HepG2 (cell line): ENCODE results near the gene EYA2. TPM values are rescaled to one million over a fixed set of nuclear protein-coding genes. Genes with fewer than 3 reads are reported as not detected.

Experiments used
- ARNTL ChIP-seq: sonication (generic); formaldehyde crosslinking; IDR thresholded peaks from 2 replicates; pipeline ENCODE4 v1.4.0; 2020; ENCODE audit warnings: mild to moderate bottlenecking, missing genetic modification reagents
- ASH2L ChIP-seq: fragments of 300-600, 200-600 bp; sonication (generic); IDR thresholded peaks from 2 replicates; pipeline ENCODE4 v1.7.0; 2017; ENCODE audit warnings: low read depth, mild to moderate bottlenecking, moderate library complexity, mixed read lengths, low read length; ENCODE audit not compliant: insufficient read length
- ATF3 ChIP-seq: sonication (generic); formaldehyde crosslinking; IDR thresholded peaks from 2 replicates; pipeline ENCODE4 v1.4.0; 2020; ENCODE audit warnings: missing genetic modification reagents
- CBX5 ChIP-seq: sonication (generic); formaldehyde crosslinking; IDR thresholded peaks from 2 replicates; pipeline ENCODE4 v1.4.0; 2020; ENCODE audit warnings: missing genetic modification reagents, borderline replicate concordance
- CC2D1A ChIP-seq: sonication (generic); formaldehyde crosslinking; IDR thresholded peaks from 2 replicates; pipeline ENCODE4 v1.8.1; 2023; ENCODE audit warnings: mild to moderate bottlenecking, missing genetic modification reagents
- HES4 ChIP-seq: sonication (generic); formaldehyde crosslinking; IDR thresholded peaks from 2 replicates; pipeline ENCODE4 v1.9.0; 2021; ENCODE audit warnings: mild to moderate bottlenecking, missing genetic modification reagents, borderline replicate concordance
- KDM5A ChIP-seq: fragments of 200-600 bp; sonication (generic); IDR thresholded peaks from 2 replicates; pipeline ENCODE4 v1.7.0; 2018; ENCODE audit warnings: antibody characterized with exemption, mild to moderate bottlenecking, low read length, borderline replicate concordance
- SALL1 ChIP-seq: sonication (generic); formaldehyde crosslinking; IDR thresholded peaks from 2 replicates; pipeline ENCODE4 v1.8.0; 2022; ENCODE audit warnings: mild to moderate bottlenecking, missing genetic modification reagents
- SAP130 ChIP-seq: IDR thresholded peaks from 2 replicates; pipeline ENCODE4 v1.6.1; 2016; ENCODE audit warnings: low read depth
- SNAPC5 ChIP-seq: sonication (generic); formaldehyde crosslinking; IDR thresholded peaks from 2 replicates; pipeline ENCODE4 v1.8.1; 2023; ENCODE audit warnings: mild to moderate bottlenecking, missing genetic modification reagents, borderline replicate concordance
- TBL1XR1 ChIP-seq: fragments of 150-350 bp; IDR thresholded peaks from 2 replicates; pipeline ENCODE4 v1.6.1; 2014; ENCODE audit warnings: borderline replicate concordance, low read length; ENCODE audit not compliant: partially characterized antibody
- TCF12 ChIP-seq, 2 experiments: fragments of 450-650 bp in 1 of 2; sonication (generic) in 1 of 2; formaldehyde crosslinking in 1 of 2; IDR thresholded peaks; 2 replicates each; pipeline versions ENCODE4 v1.6.1 to v1.8.0; 2017 to 2022; ENCODE audit warnings: antibody characterized with exemption in 1 of 2, mild to moderate bottlenecking in 1 of 2, missing genetic modification reagents in 1 of 2, moderate library complexity in 1 of 2
- ZNF318 ChIP-seq: sonication (generic); formaldehyde crosslinking; IDR thresholded peaks from 2 replicates; pipeline ENCODE4 v1.4.0; 2020; ENCODE audit warnings: mild to moderate bottlenecking, missing genetic modification reagents
- ZNF577 ChIP-seq: sonication (generic); formaldehyde crosslinking; IDR thresholded peaks from 2 replicates; pipeline ENCODE4 v1.4.0; 2020; ENCODE audit warnings: mild to moderate bottlenecking, low read depth, missing genetic modification reagents, borderline replicate concordance
- ZNF672 ChIP-seq: sonication (generic); formaldehyde crosslinking; IDR thresholded peaks from 2 replicates; pipeline ENCODE4 v1.8.1; 2022; ENCODE audit warnings: missing genetic modification reagents
- ZNF704 ChIP-seq: sonication (generic); formaldehyde crosslinking; IDR thresholded peaks from 2 replicates; pipeline ENCODE4 v1.8.1; 2023; ENCODE audit warnings: mild to moderate bottlenecking, inconsistent platforms, moderate library complexity, missing genetic modification reagents, borderline replicate concordance
- ZNF878 ChIP-seq: sonication (generic); formaldehyde crosslinking; IDR thresholded peaks from 2 replicates; pipeline ENCODE4 v1.8.1; 2023; ENCODE audit warnings: mild to moderate bottlenecking, missing genetic modification reagents, moderate library complexity
- polyA plus RNA-seq, 8 experiments: library from polyadenylated mRNA; depleted of rRNA in 3 of 8; stranded (reverse) in 7 of 8; unstranded in 1 of 8; fragments of >200 nt; fragmentation: Illumina TruSeq in 4 of 8; extraction: Trizol in 4 of 8; gene quantifications; 2 replicates each; pipeline versions ENCODE4 v1.2.1 to v1.2.3, GENCODE V29; 2011 to 2016; ENCODE audit warnings: low read depth in 4 of 8, missing spikeins in 1 of 8, mixed read lengths in 1 of 8; ENCODE audit not compliant: insufficient read depth in 1 of 8
- total RNA-seq, 5 experiments: library from RNA; depleted of rRNA; stranded (reverse); fragments of >200 nt; fragmentation: Illumina TruSeq; extraction: Trizol; gene quantifications; 2 replicates each; pipeline ENCODE4 v1.2.3, GENCODE V29; 2016; ENCODE audit warnings: low read depth in 1 of 5

Gene EYA2
- total and polyA plus RNA-seq, 2 of the 13 experiments (the other 11 are each of a cell fraction or from before 2014, with no cell fraction given): not detected

- TF ChIP-seq CBX5 (CRISPR knock-in tag) (peak; percentile 96), HES4 (no peak), TBL1XR1 (no peak), SAP130 (peak; percentile 75), CC2D1A (CRISPR knock-in tag) (no peak), ZNF577 (no peak), ASH2L (peak; percentile 34), SNAPC5 (CRISPR knock-in tag) (no peak), ATF3 (CRISPR knock-in tag) (peak; percentile 74; the same call in 1 of the 2 replicates), ZNF318 (0 out of 2 replicates have a peak, but pooled peaks have one; percentile 20), ZNF704 (CRISPR knock-in tag) (no peak), TCF12 (IDR thresholded peaks at IDR 0.05) (no peak), TCF12 (CRISPR knock-in tag; IDR thresholded peaks at IDR 0.05) (no peak; the same call in 1 of the 2 replicates), ARNTL (no peak), ZNF672 (CRISPR knock-in tag) (no peak), KDM5A (no peak), ZNF878 (CRISPR knock-in tag) (no peak), SALL1 (CRISPR knock-in tag) (peak; percentile 75; the same call in 1 of the 2 replicates)
These were observed 301.7 kb downstream of the EYA2 start (continued) for GRCh38 chr20:47196091-47197081.
